GM13977 (cell line): ENCODE results near the gene SHANK1.

Experiments
- DNase-seq: peaks from one replicate; pipeline ENCODE4 v3.0.0; 2012; ENCODE audit warnings: low spot score
- in situ Hi-C: fragments of 300-500 bp; cut with MboI; formaldehyde crosslinking; loops from one replicate; pipeline ENCODE4 v1.12.0; 2022; ENCODE audit warnings: low sequenced_read_pairs, low pct_unique_long_range_greater_than_20kb, mixed read lengths, inconsistent platforms; ENCODE audit not compliant: unreplicated experiment
- TF ChIP-seq, protein P1 (sequence below): IDR thresholded peaks from 2 replicates; pipeline ENCODE4 v1.5.1; 2012; ENCODE audit warnings: mild to moderate bottlenecking, control low read depth; ENCODE audit not compliant: insufficient read depth; ENCODE audit errors: extremely low read depth, missing control alignments

The SHANK1 gene

DNA sequence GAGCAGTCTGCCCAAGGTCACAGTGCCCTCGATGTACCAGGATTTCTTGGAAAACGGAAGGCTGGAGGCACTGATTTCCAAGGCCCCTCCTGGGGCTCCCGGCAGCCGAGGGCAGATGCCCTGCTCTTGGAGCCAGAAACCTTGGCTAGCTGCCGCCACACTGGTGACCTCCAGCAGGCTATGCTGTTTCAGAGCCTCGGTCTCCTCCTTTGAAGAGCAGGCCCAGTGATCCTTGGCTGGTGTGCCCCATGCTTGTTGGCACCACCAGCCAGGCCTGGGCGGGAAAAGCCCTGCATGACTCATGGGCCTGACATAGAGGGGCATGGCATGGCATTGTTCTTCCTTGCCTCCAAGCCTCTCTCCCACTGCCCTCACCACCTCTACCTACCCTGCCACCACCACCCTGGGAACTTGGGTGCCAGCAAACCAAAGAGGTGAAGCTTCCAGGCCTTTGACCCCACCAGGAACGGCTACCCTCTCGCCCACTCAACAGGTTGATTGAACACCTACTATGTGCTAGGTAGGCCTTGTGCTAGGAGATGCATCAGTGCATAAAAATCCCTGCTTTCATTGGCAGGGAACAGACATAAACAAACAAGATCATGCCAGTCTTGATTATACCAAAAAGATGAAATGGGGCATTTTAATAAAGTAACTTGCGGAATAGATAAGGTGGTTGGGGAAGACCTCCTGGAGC, 2.0 kb upstream of the SHANK1 start:
- TF ChIP-seq, protein P1, sequence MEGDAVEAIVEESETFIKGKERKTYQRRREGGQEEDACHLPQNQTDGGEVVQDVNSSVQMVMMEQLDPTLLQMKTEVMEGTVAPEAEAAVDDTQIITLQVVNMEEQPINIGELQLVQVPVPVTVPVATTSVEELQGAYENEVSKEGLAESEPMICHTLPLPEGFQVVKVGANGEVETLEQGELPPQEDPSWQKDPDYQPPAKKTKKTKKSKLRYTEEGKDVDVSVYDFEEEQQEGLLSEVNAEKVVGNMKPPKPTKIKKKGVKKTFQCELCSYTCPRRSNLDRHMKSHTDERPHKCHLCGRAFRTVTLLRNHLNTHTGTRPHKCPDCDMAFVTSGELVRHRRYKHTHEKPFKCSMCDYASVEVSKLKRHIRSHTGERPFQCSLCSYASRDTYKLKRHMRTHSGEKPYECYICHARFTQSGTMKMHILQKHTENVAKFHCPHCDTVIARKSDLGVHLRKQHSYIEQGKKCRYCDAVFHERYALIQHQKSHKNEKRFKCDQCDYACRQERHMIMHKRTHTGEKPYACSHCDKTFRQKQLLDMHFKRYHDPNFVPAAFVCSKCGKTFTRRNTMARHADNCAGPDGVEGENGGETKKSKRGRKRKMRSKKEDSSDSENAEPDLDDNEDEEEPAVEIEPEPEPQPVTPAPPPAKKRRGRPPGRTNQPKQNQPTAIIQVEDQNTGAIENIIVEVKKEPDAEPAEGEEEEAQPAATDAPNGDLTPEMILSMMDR, result no peak
- in situ Hi-C loops, result no loop called here
- no peak for DNase-seq

DNA sequence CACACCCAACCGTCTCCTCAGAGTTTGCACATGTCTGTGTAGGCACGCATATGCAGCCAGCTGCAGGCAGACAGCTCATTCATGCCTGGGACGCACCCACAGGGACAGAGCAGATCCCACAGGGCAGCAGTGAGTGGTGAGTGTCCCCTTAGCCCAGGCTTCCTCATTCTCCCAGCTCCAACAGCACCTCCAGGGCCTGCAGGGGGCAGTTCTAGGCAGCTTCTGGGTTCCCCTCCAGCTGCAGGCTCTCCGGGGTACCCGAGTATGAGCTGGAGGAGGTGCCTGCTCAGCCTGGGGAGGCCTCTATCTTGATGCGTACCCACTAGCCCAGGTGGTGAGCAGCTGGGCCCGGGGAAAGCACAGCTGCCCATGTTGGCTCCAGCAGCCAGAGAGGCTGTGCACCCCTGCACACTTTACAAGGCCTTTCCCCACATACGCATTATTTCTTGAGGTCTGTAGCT, 1.3 kb upstream of the SHANK1 start:
- in situ Hi-C loops, result no loop called here
- DNase-seq, result no peak
- TF ChIP-seq, protein P1, result no peak

DNA sequence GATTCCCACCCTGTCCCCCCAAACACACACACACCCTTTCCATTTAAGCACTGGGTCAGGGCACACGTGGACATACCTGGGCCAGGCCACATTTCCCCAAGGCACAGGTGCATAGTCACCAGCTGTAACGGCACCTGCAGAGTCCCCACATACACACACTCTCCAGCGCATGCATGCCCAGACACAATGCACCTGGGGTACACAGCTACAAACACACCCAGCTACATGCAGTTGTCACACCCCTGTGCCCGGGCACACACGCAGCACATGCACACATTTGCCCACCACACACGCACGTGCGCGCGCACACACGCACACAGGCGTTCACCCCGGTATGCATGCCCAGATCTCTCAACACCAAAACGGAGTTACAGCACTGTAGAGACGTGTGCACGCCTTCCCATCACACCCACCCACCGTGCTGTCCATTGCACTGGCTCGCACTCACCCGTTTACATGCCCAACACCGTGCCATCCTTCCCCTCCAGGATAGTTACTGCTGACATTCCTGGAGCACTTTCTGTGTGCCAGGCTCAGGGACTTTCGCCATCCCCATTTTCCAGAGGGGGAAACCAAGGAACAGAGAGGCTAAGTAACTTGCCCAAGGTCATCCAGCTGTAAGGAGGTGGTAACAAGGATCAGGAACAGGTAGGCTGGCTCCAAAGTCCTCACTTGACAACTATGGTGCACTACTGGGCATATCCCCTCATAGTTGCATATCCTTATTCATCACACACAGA, 749 bp upstream of the SHANK1 start:
- in situ Hi-C loops, result no loop called here
- TF ChIP-seq, protein P1, result no peak
- DNase-seq, result no peak

DNA sequence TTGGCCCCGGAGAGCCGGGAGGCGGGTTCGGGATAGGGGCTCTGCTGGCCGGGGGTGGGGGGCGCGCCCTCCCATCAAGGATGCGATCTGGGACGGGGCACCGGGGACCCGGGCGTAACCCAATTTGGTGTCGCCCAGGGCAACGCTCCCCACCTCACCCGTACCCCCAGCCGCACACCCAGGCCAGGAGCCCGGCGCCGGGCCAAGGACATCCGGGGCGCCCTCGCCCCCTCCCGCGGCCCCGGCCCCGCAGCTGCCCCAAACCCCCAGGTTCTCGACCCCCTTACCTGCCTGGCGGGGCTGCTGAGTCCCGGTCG, 525 bp downstream of the SHANK1 start:
- no peak for DNase-seq
- TF ChIP-seq, protein P1, result no peak
- in situ Hi-C loops, result no loop called here

DNA sequence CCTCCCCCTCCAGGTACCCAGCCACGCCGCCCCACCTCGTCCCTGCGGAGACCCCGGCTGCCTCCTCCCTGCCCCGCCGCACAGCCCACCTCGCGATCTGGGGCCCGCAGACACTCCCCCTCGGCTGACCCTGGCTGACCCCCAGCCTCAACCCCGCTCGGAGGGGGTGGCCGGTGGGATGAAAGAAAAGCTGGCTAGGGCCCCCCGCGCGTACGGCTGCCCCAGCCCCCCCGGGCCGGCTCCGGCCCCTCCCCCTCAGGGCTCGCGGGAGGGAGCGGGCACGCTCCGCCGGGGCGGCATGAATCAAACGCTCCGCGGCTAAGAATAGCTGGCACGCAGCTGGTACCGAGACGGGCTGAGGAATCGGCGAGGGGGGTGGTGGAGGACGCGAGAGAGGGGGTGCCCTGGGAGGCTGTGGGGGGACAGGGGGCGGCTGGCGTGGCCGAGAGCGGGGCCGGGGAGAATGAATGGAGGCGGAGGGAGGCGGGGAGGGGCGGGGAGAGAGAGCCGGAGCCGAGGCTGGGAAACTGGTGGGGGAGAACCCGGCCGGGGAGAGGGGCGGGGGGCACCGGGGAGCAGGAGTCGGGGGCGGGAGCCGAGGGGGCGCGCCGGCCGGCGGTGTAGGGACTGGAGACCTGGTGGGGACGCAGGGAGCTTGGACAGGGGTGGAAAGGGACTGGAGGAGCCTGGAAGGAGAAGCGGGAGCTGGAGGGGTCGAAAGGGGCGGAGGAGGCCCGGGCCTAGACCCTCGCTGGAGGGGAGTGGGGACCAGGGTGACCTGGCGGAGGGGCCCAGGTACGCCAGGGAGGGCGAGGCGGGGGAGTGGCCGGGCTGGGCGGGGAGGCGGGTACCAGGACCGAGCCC, 1.1 kb downstream of the SHANK1 start:
- in situ Hi-C loops, result no loop called here
- no peak for DNase-seq
- TF ChIP-seq, protein P1, result no peak

DNA sequence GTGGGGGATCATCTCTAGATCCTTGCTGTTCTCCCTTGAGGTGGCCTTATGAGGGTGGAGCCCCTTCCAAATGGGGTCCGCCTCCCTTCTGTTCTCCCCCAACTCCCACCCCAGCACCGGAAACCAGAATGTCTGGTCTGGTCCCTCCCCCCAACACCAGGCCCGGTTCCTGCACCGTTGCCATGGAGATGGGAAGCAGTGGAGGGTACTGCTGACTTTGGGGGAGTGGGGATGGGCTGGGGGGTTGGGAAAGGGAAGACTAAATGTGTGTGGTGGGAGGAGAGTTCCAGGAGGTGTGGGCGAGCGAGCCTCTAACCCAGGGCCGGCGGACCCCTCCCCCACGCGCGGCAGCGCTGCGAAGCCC, 1.7 kb downstream of the SHANK1 start:
- no peak for DNase-seq
- in situ Hi-C loops, result no loop called here
- TF ChIP-seq, protein P1, result no peak
